GM23248 (cell line): ENCODE measurements around the gene MPRIP.

Source experiments
- EZH2 ChIP-seq: fragments of 200-600 bp; sonication (generic); IDR thresholded peaks from 2 replicates; pipeline ENCODE4 v1.6.1; 2018; ENCODE audit warnings: antibody characterized with exemption, mild to moderate bottlenecking; ENCODE audit not compliant: insufficient read depth, poor library complexity, severe bottlenecking
- EZH2phosphoT487 ChIP-seq: fragments of 200-600 bp; sonication (generic); IDR thresholded peaks from 2 replicates; pipeline ENCODE4 v1.6.1; 2018; ENCODE audit warnings: antibody characterized with exemption, moderate library complexity, mild to moderate bottlenecking, low read depth; ENCODE audit not compliant: insufficient read depth

DNA sequence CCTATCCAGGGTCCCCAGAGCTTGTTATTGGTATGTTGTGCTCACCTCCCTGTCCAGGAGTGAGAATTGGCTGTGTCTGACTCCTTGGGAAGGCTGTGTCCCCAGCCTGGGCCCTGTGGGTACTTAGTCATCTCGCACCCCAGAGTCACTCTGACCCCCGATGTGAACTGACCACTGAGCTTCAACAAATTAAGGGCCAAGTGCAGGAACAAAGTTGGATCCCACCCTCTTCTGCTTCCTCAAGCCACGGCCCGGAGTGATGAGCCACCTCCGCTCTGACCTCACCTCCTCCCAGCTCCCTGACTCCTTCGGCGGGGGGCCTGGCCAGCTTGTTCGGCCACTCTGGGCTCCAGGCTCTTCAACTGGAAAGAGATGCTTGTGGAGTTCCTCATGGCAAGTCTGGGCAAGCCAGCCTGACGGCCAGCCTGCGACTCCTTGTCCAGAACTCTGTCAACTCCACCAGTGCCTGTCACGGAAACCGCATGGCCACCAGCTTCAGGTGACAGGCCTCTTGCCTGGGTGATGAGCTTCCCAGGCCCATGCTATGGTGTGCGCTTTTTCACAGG is 22.3 kb upstream of the MPRIP start:
- TF ChIP-seq EZH2phosphoT487 (no peak), EZH2 (no peak)
